Heart right ventricle (tissue), 16 donors: ENCODE results near the gene SMARCD1. TPM values are rescaled to one million over a fixed set of nuclear protein-coding genes. Genes with fewer than 3 reads are reported as not detected.

Experiments used
- ATAC-seq, 8 donors: fragments of 200-7000 bp; cut with Tn5 transposase; one replicate each; pipeline ENCODE4 v1.9.1; 2020; ENCODE audit warnings: mild to moderate bottlenecking in 8 of 8, moderate library complexity in 8 of 8, moderate number of reproducible peaks in 1 of 8
- DNase-seq, 2 donors: peaks; one replicate each; pipeline ENCODE4 v3.0.0-alpha.2; 2020
- H3K27ac ChIP-seq, 10 donors: fragments of 200-600 bp; sonication (generic) in 2 of 10; one replicate each; pipeline versions ENCODE4 v1.5.0 to v1.8.0; 2020 to 2022; ENCODE audit warnings: mild to moderate bottlenecking in 3 of 10
- H3K27me3 ChIP-seq, 7 donors: fragments of 200-600 bp; one replicate each; pipeline ENCODE4 v1.8.0; 2021 to 2022; ENCODE audit warnings: mild to moderate bottlenecking in 2 of 7
- H3K36me3 ChIP-seq, 9 donors: fragments of 200-600 bp; sonication (generic) in 1 of 9; one replicate each; pipeline versions ENCODE4 v1.5.0 to v1.8.0; 2020 to 2022; ENCODE audit warnings: mild to moderate bottlenecking in 2 of 9
- H3K4me1 ChIP-seq, 9 donors: fragments of 200-600 bp; sonication (generic) in 1 of 9; one replicate each; pipeline versions ENCODE4 v1.5.0 to v1.8.0; 2020 to 2022; ENCODE audit warnings: mild to moderate bottlenecking in 4 of 9
- H3K4me3 ChIP-seq, 10 donors: fragments of 200-600 bp; sonication (generic) in 2 of 10; one replicate each; pipeline versions ENCODE4 v1.5.0 to v1.8.0; 2020 to 2022; ENCODE audit warnings: mild to moderate bottlenecking in 7 of 10, moderate library complexity in 2 of 10
- H3K9me3 ChIP-seq, 11 donors: fragments of 200-600 bp in 10 of 11; sonication (generic) in 2 of 11; one replicate each; pipeline versions ENCODE4 v1.5.0 to v1.8.0; 2013 to 2022; ENCODE audit warnings: mild to moderate bottlenecking in 2 of 11, control low read depth in 1 of 11, moderate library complexity in 1 of 11
- WGBS, 2 donors: extraction: QIAGEN DNeasy Blood & Tissue Kit; methylation state at CpG; one replicate each; pipeline ENCODE4 v1.1.7; 2013; ENCODE audit warnings: inconsistent platforms in 1 of 2; 5-methylcytosine and 5-hydroxymethylcytosine counted together
- intact Hi-C, 10 donors: fragments of 100-400 bp; cut with DNase I; formaldehyde crosslinking; loops; one replicate each; pipeline versions ENCODE4 v1.11.1 to v1.14.2; 2022
- polyA plus RNA-seq, 2 donors: library from polyadenylated mRNA; stranded (reverse); fragments of 200-250 nt; gene quantifications; one replicate each; pipeline ENCODE4 v1.2.3, GENCODE V29; 2013
- total RNA-seq, 10 donors: library from RNA; stranded (reverse); fragmentation: NEBNext Ultra II Directional in 3 of 10; extraction: Animal tissue kit (Norgen Biotek cat#: 25700) in 3 of 10; gene quantifications; one replicate each; pipeline versions ENCODE4 v1.2.1 to v1.2.4, GENCODE V29; 2021 to 2023
- TF ChIP-seq, protein P1 (sequence below), 9 donors: fragments of 200-600 bp; sonication (generic) in 2 of 9; IDR thresholded peaks; one replicate each; pipeline versions ENCODE4 v1.5.0 to v1.8.0; 2021 to 2022; ENCODE audit warnings: antibody characterized with exemption in 9 of 9, mild to moderate bottlenecking in 5 of 9, moderate library complexity in 1 of 9
- donor health status: Arrhythmogenic right ventricular cardiomyopathy.
- donor health status: ischemic (EF 13 %, LVEDD 7.1; RV severe dilation, severe dysfunction).
- donor health status: healthy with polysubstance abuse.
- donor health status: DM: no; HTN: yes; CAD: no.
- donor health status: DM: no; HTN: no; CAD: no.
- donor health status: ischemic (EF 25% LVEDD 6.9; RV normal size, moderate dysfunction).
- donor health status: ischemic (EF 25% LVEDD 5.7; RV mildly dilated, moderate dysfunction).
- donor health status: healthy.
- donor health status: DM: yes; HTN: yes; CAD: no.
- donor health status: Ischemic cardiomyopathy.
- donor health status: ischemic (EF 35%, LVEDD 5.7; RV mildly dilated, moderate dysfunction).
- donor health status: nonischemic (EF 11% LVEDD 7.7; RV severe dilation, severe dysfunction).
- donor health status: DM: yes; HTN: yes; CAD: no.
- donor health status: PGD.
- donor health status: ischemic (EF 29% LVEDD 5.4; RV normal size, mild dysfunction).
- donor health status: nonischemic (EF 23%, LVEDD 6.1; RV moderate dilation, normal function).

Gene SMARCD1
- total and polyA plus RNA-seq, 12 donors: 12.0 to 24.0 (median 16.0) TPM

DNA sequence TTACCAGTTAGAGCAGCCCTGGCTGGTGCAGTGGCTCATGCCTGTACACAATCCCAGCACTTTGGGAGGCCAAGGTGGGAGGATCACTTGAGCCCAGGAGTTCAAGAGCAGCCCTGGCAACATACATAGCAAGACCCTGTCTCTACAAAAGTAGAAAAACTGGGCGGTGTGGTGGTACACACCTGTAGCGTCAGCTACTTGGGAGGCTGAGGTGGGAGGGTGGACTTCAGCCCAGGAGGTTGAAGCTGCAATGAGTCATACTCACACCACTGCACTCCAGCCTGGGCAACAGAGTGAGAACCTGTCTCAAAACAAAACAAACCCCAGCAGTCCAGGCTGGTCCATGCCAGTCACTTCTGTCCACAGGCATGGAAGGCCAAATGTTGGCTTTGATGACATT, 34.2 kb downstream of the SMARCD1 start:
- ATAC-seq: no peak
- TF ChIP-seq, protein P1, sequence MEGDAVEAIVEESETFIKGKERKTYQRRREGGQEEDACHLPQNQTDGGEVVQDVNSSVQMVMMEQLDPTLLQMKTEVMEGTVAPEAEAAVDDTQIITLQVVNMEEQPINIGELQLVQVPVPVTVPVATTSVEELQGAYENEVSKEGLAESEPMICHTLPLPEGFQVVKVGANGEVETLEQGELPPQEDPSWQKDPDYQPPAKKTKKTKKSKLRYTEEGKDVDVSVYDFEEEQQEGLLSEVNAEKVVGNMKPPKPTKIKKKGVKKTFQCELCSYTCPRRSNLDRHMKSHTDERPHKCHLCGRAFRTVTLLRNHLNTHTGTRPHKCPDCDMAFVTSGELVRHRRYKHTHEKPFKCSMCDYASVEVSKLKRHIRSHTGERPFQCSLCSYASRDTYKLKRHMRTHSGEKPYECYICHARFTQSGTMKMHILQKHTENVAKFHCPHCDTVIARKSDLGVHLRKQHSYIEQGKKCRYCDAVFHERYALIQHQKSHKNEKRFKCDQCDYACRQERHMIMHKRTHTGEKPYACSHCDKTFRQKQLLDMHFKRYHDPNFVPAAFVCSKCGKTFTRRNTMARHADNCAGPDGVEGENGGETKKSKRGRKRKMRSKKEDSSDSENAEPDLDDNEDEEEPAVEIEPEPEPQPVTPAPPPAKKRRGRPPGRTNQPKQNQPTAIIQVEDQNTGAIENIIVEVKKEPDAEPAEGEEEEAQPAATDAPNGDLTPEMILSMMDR (IDR thresholded peaks at IDR 0.05): no peak
- Histone ChIP-seq H3K36me3 (peaks cover 0 to 94% (median 28%) of the 10 kb centered on the region in 9 donors), H3K9me3 (no peaks in the 10 kb centered on the region), H3K27ac (no peak overlapping the region), H3K27me3 (no peaks in the 10 kb centered on the region), H3K4me1 (peaks cover 0 to 41% (median 25%) of the 10 kb centered on the region in 9 donors), H3K4me3 (no peak overlapping the region)
- no peak for DNase-seq
- WGBS, 2 donors: 92 to 98% methylated on average over 2 of the region's 2 CpGs
- intact Hi-C loops: loop anchor here in 1 of 10 donors (10.0 kb wide), 1 partner anchor 45 kb away; the partner anchor contains the start of gene CERS5

DNA sequence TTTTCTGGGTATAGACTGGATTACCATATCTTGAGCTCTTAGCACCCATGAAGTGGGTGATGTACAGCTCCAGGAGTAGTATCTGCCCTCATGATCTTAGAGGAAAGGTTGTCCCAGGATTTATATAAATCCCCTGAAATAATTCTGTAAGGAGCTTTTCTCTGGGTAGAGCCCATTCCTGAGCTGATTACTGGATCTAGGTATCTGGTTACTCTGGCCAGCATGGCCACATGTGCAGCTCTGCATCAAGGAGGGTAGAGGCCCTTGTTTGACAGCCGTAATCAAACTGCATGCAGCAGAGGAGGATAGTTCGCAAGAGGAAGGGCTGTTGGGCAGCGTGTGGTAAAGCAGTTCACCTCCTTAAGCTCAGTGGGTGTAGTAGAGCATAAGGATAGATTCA, 35.4 kb downstream of the SMARCD1 start:
- intact Hi-C loops: no loop called here
- Histone ChIP-seq H3K4me3 (no peak overlapping the region), H3K4me1 (peaks cover 0 to 39% (median 26%) of the 10 kb centered on the region in 9 donors), H3K9me3 (no peaks in the 10 kb centered on the region), H3K36me3 (peaks cover 0 to 89% (median 28%) of the 10 kb centered on the region in 9 donors), H3K27ac (no peak overlapping the region), H3K27me3 (no peaks in the 10 kb centered on the region)
- WGBS, 2 donors: 89 to 91% methylated on average over 3 of the region's 3 CpGs
- ATAC-seq (no peak), DNase-seq (no peak)
- TF ChIP-seq, protein P1 (IDR thresholded peaks at IDR 0.05): no peak

DNA sequence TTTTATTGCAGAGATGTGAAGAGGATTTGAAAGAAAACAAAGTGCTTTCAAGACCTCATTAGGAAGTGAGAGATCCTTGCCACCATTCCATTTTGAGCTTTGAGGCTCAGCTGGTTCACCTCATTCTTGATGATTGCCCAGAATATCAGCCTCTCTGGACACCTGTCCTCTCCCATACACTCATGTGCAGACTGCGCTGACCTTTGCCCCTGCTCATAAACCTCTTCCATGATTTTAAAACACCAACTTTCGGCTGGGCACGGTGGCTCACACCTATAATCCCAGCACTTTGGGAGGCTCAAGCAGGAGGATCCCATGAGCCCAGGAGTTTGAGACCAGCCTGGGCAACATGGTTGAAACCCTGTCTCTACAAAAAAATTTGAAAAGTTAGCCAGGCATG, 35.8 kb downstream of the SMARCD1 start:
- no peak overlapping the region for H3K4me3 ChIP-seq
- no peaks in the 10 kb centered on the region for H3K9me3 ChIP-seq
- TF ChIP-seq, protein P1 (IDR thresholded peaks at IDR 0.05): no peak
- no peak overlapping the region for H3K27ac ChIP-seq
- peaks cover 0 to 89% (median 28%) of the 10 kb centered on the region in 9 donors for H3K36me3 ChIP-seq
- no peaks in the 10 kb centered on the region for H3K27me3 ChIP-seq
- ATAC-seq (no peak), DNase-seq (no peak)
- WGBS, 2 donors: 94 to 97% methylated on average over 3 of the region's 3 CpGs
- intact Hi-C loops: no loop called here
- peaks cover 0 to 40% (median 27%) of the 10 kb centered on the region in 9 donors for H3K4me1 ChIP-seq

DNA sequence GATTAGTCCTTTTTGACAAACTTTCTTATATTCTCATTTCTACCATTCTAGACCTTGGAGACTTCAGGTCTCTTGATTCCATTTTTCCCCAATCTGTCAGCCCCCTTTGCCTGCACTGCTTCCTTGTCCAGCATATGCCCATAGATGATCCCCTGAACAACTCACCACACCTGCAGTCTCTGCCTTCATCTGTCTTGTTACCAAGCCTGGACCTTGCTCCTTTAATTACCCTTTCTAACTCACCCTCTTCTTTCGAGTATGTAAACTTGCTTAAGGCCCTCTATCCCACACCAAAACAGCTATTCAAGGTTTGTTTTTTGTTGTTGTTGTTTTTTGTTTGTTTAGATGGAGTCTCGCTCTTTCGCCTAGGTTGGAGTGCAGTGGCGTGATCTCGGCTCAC, 36.5 kb downstream of the SMARCD1 start:
- no peak for ATAC-seq
- peaks cover 0 to 40% (median 22%) of the 10 kb centered on the region in 9 donors for H3K4me1 ChIP-seq
- intact Hi-C loops: no loop called here
- H3K4me3 ChIP-seq: no peak overlapping the region
- peaks cover 0 to 88% (median 28%) of the 10 kb centered on the region in 9 donors for H3K36me3 ChIP-seq
- no peak overlapping the region for H3K27ac ChIP-seq
- no peak for DNase-seq
- H3K9me3 ChIP-seq: no peaks in the 10 kb centered on the region
- TF ChIP-seq, protein P1 (IDR thresholded peaks at IDR 0.05): no peak
- no peaks in the 10 kb centered on the region for H3K27me3 ChIP-seq
- 87 to 93% methylated on average over 5 of the region's 5 CpGs for WGBS, 2 donors
